Aorta (tissue), 5 donors: ENCODE results near the gene SLC25A19. TPM values are rescaled to one million over a fixed set of nuclear protein-coding genes. Genes with fewer than 3 reads are reported as not detected.

ENCODE experiments used
- ATAC-seq: fragments of 200-7000 bp; cut with Tn5 transposase; one replicate; pipeline ENCODE4 v1.9.1; 2022; ENCODE audit warnings: moderate library complexity; ENCODE audit not compliant: low FRiP score
- DNase-seq, 2 donors: peaks; one replicate each; pipeline ENCODE4 v3.0.0-alpha.2; 2020
- H3K27ac ChIP-seq, 2 donors: one replicate each; pipeline ENCODE4 v1.5.1; 2013; ENCODE audit warnings: low read length in 2 of 2, mild to moderate bottlenecking in 2 of 2, moderate library complexity in 2 of 2, control low read depth in 1 of 2, inconsistent platforms in 1 of 2, low read depth in 1 of 2
- H3K27me3 ChIP-seq, 2 donors: one replicate each; pipeline ENCODE4 v1.6.1; 2013; ENCODE audit warnings: control low read depth in 1 of 2, low read length in 1 of 2, mild to moderate bottlenecking in 1 of 2, moderate library complexity in 1 of 2; ENCODE audit not compliant: insufficient read depth in 2 of 2, control insufficient read depth in 1 of 2
- H3K36me3 ChIP-seq, 2 donors: one replicate each; pipeline ENCODE4 v1.6.1; 2013; ENCODE audit warnings: control low read depth in 1 of 2, low read length in 1 of 2, mild to moderate bottlenecking in 1 of 2; ENCODE audit not compliant: insufficient read depth in 2 of 2, control insufficient read depth in 1 of 2
- H3K4me1 ChIP-seq, 2 donors: one replicate each; pipeline ENCODE4 v1.6.1; 2013; ENCODE audit warnings: low read length in 2 of 2, control low read depth in 1 of 2, mild to moderate bottlenecking in 1 of 2, moderate library complexity in 1 of 2; ENCODE audit not compliant: insufficient read depth in 2 of 2, control insufficient read depth in 1 of 2
- H3K4me3 ChIP-seq, 2 donors: one replicate each; pipeline ENCODE4 v1.5.1; 2013; ENCODE audit warnings: low read length in 2 of 2, control low read depth in 1 of 2, mild to moderate bottlenecking in 1 of 2
- H3K9me3 ChIP-seq: one replicate; pipeline ENCODE4 v1.6.1; 2013; ENCODE audit warnings: mild to moderate bottlenecking, low read length; ENCODE audit not compliant: control insufficient read depth
- WGBS, 2 donors: extraction: QIAGEN DNeasy Blood & Tissue Kit; methylation state at CpG; one replicate each; pipeline ENCODE4 v1.1.7; 2013; 5-methylcytosine and 5-hydroxymethylcytosine counted together
- intact Hi-C, 2 donors: fragments of 100-400 bp; cut with DNase I; formaldehyde crosslinking; loops; one replicate each; pipeline versions ENCODE4 v1.14.2 to v1.15.0; 2022
- polyA plus RNA-seq, 2 donors: library from polyadenylated mRNA; stranded (reverse); fragments of 200-250 nt; gene quantifications; one replicate each; pipeline ENCODE4 v1.2.3, GENCODE V29; 2013
- total RNA-seq, 2 donors: library from RNA; stranded (reverse); fragmentation: NEBNext Ultra II Directional; extraction: Animal tissue kit (Norgen Biotek cat#: 25700); gene quantifications; one replicate each; pipeline ENCODE4 v1.2.1, GENCODE V29; 2021
- donor health status: healthy with polysubstance abuse.
- donor health status: Bipolar disorder and iron deficiency.
- donor health status: DM: no; HTN: no; CAD: no.
- donor health status: DM: no; HTN: no; CAD: no.
- donor health status: DM: yes; HTN: yes; CAD: no.

The SLC25A19 gene
- total and polyA plus RNA-seq, 4 donors: 5.0 to 15.7 (median 7.9) TPM

- Histone ChIP-seq H3K27ac (no peak overlapping the region), H3K4me3 (no peak overlapping the region), H3K9me3 (no peaks in the 10 kb centered on the region), H3K27me3 (no peaks in the 10 kb centered on the region), H3K4me1 (no peaks in the 10 kb centered on the region), H3K36me3 (no peaks in the 10 kb centered on the region)
- 78 to 80% methylated on average over 14 of the region's 14 CpGs for WGBS, 2 donors
- ATAC-seq: peak; percentile 42
- intact Hi-C loops: no loop called here
- DNase-seq: peak in 1 of 2 donors; percentile 77
Measured at GRCh38 chr17:75313941-75314551, 24.8 kb upstream of the SLC25A19 start.

- ATAC-seq (no peak), DNase-seq (peak in 1 of 2 donors; percentile 72)
- no peaks in the 10 kb centered on the region for H3K36me3 ChIP-seq
- H3K4me1 ChIP-seq: no peaks in the 10 kb centered on the region
- H3K27me3 ChIP-seq: no peaks in the 10 kb centered on the region
- WGBS, 2 donors: 74 to 79% methylated on average over 19 to 20 of the region's 20 CpGs
- no peak overlapping the region for H3K4me3 ChIP-seq
- intact Hi-C loops: no loop called here
- H3K9me3 ChIP-seq: no peaks in the 10 kb centered on the region
- no peak overlapping the region for H3K27ac ChIP-seq
Measured at GRCh38 chr17:75308732-75309629, 19.7 kb upstream of the SLC25A19 start.

- Histone ChIP-seq H3K36me3 (no peaks in the 10 kb centered on the region), H3K27ac (no peak overlapping the region), H3K4me3 (no peak overlapping the region), H3K27me3 (no peaks in the 10 kb centered on the region), H3K4me1 (no peaks in the 10 kb centered on the region), H3K9me3 (no peaks in the 10 kb centered on the region)
- 78 to 86% methylated on average over 13 of the region's 13 CpGs for WGBS, 2 donors
- no peak for ATAC-seq
- intact Hi-C loops: no loop called here
- no peak for DNase-seq
Measured at GRCh38 chr17:75307957-75308731, 18.9 kb upstream of the SLC25A19 start.

GRCh38 chr17:75301502-75302206 lies 12.4 kb upstream of the SLC25A19 start:
- intact Hi-C loops: no loop called here
- Histone ChIP-seq H3K36me3 (no peaks in the 10 kb centered on the region), H3K27me3 (no peaks in the 10 kb centered on the region), H3K4me3 (no peak overlapping the region), H3K4me1 (no peaks in the 10 kb centered on the region), H3K27ac (no peak overlapping the region), H3K9me3 (no peaks in the 10 kb centered on the region)
- 86 to 88% methylated on average over 17 of the region's 17 CpGs for WGBS, 2 donors
- no peak for DNase-seq
- no peak for ATAC-seq

GRCh38 chr17:75301049-75301448 lies 11.8 kb upstream of the SLC25A19 start:
- H3K27ac ChIP-seq: no peak overlapping the region
- no peaks in the 10 kb centered on the region for H3K27me3 ChIP-seq
- H3K9me3 ChIP-seq: no peaks in the 10 kb centered on the region
- WGBS, 2 donors: 82 to 84% methylated on average over 9 of the region's 9 CpGs
- intact Hi-C loops: no loop called here
- no peaks in the 10 kb centered on the region for H3K4me1 ChIP-seq
- no peaks in the 10 kb centered on the region for H3K36me3 ChIP-seq
- DNase-seq (no peak), ATAC-seq (no peak)
- H3K4me3 ChIP-seq: no peak overlapping the region

GRCh38 chr17:75300280-75300679 lies 11.0 kb upstream of the SLC25A19 start:
- H3K9me3 ChIP-seq: no peaks in the 10 kb centered on the region
- no peak for ATAC-seq
- no peak overlapping the region for H3K27ac ChIP-seq
- no peaks in the 10 kb centered on the region for H3K27me3 ChIP-seq
- no peak overlapping the region for H3K4me3 ChIP-seq
- intact Hi-C loops: no loop called here
- H3K4me1 ChIP-seq: no peaks in the 10 kb centered on the region
- WGBS, 2 donors: 76 to 85% methylated on average over 7 of the region's 7 CpGs
- no peaks in the 10 kb centered on the region for H3K36me3 ChIP-seq
- DNase-seq: no peak

- H3K4me3 ChIP-seq: no peak overlapping the region
- no peaks in the 10 kb centered on the region for H3K27me3 ChIP-seq
- no peak for ATAC-seq
- intact Hi-C loops: no loop called here
- no peaks in the 10 kb centered on the region for H3K36me3 ChIP-seq
- no peak for DNase-seq
- no peak overlapping the region for H3K27ac ChIP-seq
- no peaks in the 10 kb centered on the region for H3K9me3 ChIP-seq
- no peaks in the 10 kb centered on the region for H3K4me1 ChIP-seq
- 86% methylated on average over 8 of the region's 8 CpGs for WGBS, 2 donors
Measured at GRCh38 chr17:75295201-75296158, 6.2 kb upstream of the SLC25A19 start.
